Posterior cingulate gyrus (tissue), 11 donors: Measurements from ENCODE around the gene MYBPC2.

Experiments
- DNase-seq, 10 donors: peaks; one replicate each; pipeline versions ENCODE4 v3.0.0 to v3.0.0-alpha.2; 2020 to 2021; ENCODE audit warnings: mixed read lengths in 3 of 10
- intact Hi-C: fragments of 100-400 bp; cut with DNase I; formaldehyde crosslinking; loops from one replicate; pipeline ENCODE4 v1.15.1; 2023

Gene MYBPC2

DNA sequence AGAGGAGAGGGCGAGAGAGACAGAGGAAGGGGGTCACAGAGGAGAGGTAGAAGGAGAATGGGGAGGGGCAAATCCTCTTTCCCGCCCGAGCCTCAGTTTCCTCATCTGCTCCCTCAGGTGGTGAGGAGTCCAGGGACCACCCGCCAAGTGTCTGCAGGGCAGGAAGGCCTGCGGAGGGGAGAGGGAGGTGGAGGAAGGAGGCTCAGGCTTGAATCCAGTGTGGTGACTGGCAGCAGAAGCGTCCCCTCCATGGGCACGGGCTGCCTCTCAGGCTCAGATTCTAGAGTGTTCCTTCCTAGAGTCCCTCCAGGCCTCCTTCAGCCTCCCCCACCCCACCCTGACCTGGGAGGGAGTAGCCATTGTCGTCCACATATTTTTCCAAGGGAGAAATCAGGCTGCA lies 60.5 kb downstream of the MYBPC2 start:
- DNase-seq: peak in 3 of 10 donors; percentile 6 to 57 (median 35)
- intact Hi-C loops: loop anchor here (10.0 kb wide), 1 partner anchor 52 kb away; no protein-coding TSS in a partner anchor

DNA sequence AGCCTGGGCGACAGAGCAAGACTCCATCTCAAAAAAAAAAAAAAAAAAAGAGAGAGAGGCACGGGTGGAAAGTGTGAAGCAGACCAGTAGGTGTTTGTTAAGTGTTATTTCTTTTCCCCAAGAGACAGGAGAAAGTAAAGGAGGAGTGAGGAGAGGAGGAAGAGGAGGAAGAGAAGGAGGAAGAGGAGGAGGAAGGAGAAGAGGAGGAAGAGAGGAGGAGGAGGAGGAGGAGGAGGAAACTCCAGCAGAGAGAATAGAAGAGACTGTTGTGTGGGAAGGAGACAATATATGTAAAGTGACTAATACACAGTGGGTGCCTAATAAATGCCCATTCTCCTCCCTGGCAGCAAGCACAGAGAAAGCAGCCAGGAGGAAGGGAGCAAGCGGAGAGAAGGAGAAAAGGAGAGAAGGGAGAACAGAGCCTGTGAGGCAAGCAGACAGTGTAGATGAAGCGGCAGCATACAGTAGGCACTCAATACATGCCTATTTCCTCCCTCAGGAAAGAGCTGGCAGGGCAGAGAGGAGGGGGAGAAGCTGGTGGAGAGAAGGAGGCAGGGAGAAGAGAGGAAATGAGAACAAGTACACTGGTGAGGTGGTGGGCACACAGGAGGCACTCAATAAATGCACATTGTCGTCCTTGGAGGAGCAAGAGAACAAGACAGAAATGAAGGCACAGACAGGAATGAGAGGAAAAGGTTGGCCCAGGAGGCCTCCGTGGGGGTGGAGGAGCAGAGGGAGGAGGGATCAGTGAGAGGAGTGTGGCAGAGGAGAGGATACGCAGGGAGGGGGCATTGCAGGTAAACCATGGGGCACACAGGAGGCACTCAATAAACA lies 61.7 kb downstream of the MYBPC2 start:
- DNase-seq: peak in 2 of 10 donors; percentile 6 to 47
- intact Hi-C loops: loop anchor here (10.0 kb wide), 1 partner anchor 50 kb away; no protein-coding TSS in a partner anchor

DNA sequence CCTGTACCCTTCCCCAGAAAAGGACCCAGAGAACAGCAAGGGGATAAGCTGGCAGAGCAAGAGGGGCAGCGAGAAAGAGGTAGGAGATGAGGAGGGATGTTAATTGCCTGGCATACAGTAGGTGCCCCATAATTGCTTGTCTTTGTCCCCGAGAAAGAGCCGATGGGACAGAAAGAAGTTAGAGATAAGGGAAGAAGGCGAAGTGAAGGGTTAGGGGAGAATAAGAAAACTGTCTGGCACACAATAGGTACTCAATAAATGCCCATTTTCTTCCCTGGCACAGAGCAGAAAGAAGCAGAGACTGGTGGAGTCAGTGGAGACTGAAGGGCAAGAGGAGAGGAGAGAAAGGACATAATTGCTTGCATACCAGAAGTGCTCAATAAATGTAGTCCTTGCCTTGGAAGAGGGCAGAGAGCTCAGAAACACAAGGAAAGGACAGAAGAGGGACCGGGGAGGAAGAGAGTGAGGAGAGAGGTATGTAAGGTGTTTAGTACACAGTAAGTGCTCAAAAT lies 62.4 kb downstream of the MYBPC2 start:
- no peak for DNase-seq
- intact Hi-C loops: loop anchor here (10.0 kb wide), 1 partner anchor 50 kb away; no protein-coding TSS in a partner anchor

DNA sequence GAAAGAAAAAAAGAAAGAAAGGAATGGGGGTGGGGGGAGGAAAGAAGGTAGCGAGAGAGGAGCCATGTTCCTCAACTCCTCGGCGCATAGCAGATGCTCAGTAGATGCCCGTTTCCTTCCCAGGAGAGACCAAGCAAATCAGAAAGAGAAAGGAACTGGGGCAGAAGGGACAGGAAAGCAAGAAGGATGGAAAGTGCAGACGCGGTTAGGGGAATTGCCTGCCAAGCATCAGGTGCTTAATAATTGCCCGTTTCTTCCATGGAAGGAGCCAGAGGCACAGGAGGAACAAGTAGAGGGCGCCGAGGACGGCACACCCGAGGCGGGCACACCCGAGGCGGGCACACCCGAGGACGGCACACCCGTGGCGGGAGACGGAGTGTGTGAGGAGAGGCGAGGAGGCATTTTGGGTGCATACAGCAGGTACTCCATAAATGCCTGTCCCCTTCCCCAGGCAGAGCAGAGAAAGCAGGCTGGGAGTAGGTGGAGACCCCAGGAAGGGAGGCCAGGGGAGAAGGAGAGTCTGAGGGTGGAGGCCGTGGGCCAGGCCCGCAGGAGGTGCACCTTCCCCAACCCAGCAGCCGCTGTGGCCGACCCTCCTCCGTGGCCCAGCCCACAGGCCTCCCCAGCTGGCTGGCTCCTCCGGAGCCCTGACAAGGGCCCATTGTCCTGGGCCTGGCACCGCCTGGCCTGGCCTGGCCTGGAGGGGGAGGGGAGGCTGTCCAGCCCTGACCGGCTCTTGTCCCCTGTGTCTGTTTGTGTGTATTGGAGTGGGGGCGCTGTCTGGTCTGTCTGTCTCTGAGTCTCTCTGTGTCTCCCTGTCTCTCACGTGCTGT lies 63.7 kb downstream of the MYBPC2 start:
- peak; percentile 83 to 99 (median 90) for DNase-seq
- intact Hi-C loops: loop anchor here (10.0 kb wide), 1 partner anchor 48 kb away; no protein-coding TSS in a partner anchor

DNA sequence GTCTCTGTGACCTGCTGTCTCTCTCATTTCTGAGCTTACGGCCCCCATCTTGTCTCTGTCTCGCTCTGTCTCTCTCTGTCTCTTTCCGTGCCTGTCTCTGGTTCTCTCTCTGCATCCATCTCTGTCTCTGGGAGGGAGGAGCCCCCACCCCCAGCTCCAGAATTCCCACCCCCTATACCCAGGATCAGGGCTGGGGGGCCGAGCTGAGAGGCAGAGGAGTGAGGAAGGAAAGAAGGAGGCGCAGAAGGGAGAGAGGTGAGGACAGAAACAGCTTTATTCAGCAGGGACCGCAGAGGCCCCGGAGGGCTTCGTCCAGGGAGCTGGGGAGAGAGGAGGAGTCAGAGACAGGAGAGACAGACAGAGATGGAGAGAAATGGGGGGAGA lies 64.3 kb downstream of the MYBPC2 start:
- peak in 3 of 10 donors; percentile 4 to 80 (median 75) for DNase-seq
- intact Hi-C loops: loop anchor here (10.0 kb wide), 1 partner anchor 48 kb away; no protein-coding TSS in a partner anchor

DNA sequence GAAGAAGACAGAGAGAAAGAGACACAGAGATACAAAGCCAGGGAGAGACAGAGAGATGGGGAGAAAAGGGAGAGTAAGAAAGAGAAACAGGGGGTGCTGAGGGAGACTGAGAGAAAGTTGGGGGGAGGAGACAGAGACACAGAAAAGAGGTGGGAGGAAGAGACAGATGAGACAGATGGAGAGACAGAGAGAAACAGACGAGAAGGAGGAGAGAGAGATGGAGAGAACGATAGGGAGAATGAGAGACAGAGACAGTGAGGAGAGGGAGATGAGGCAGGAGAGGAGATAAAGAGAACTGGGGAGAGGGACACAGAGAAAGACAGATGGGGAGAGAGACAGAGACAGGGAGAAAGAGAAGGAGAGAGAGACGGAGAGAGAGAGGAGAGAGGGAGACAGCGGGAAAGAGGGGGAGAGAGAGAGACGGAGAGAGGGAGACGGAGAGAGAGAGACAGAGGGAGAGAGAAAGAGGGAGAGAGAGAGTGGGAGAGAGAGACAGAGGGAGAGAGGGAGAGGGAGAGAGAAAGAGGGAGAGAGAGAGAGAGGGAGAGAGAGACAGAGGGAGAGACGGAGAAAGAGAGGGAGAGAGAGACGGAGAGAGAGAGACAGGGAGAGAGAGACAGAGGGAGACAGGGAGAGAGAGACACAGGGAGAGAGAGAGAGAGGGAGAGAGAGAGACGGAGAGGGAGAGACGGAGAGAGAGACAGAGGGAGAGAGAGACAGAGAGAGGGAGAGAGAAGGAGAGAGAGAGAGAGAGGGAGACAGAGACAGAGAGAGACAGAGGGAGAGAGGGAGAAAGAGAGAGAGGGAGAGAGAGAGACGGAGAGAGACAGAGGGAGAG lies 65.7 kb downstream of the MYBPC2 start:
- DNase-seq: no peak
- intact Hi-C loops: loop anchor here (10.0 kb wide), 1 partner anchor 46 kb away; no protein-coding TSS in a partner anchor

DNA sequence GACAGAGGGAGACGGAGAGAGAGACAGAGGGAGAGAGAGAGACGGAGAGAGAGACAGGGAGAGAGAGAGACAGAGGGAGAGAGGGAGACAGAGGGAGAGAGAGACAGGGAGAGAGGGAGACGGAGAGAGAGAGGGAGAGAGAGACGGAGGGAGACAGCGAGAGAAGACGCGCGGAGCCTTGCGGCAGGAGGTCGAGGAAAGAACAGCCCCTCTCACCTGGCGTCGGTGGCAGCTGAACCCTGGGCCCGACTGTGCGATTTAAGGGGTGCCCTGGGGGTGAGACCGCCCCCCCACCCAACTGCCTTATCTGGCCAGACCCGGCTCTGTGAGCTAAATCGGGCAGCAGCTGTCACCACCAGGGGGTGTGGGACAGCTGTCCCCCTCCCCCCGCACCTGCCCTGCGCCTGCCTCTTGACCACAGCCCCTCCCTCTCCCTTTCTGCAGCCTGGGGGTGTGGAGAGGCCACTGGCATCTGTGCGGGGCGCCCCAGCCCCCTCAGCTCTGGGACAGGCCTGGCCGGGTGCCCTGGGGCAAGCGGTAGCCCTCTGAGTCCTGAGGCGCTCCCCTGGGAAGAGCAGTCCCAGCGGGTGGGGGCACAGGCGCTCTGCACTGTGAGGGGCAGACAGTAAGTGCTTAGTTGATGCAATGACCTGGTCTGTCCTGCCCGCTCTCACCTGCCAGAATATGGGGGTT lies 67.5 kb downstream of the MYBPC2 start:
- intact Hi-C loops: no loop called here

DNA sequence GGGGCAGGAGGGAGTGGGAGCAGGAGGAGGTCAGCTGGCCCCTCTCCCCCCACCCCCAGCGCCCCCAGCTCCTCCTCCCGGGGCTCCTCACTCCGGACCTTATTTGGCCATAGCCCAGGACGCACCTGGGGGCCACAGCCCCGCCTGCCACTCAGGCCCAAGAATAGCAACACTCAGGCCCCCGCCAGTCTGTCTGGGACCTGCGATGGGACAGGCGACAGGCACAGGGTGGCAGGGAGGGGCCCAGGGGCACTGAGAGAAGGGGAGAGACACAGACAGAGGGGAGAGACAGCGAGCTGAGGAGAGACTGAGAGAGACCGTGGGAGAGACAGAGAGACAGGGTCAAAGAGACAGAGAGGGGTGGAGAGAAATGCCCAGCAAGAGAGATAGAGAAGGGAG lies 68.1 kb downstream of the MYBPC2 start:
- DNase-seq: peak in 4 of 10 donors; percentile 4 to 74 (median 64)
- intact Hi-C loops: no loop called here

More for the DNA sequence above, 67.5 kb downstream of the MYBPC2 start:
- DNase-seq: peak in 5 of 10 donors; percentile 18 to 93 (median 67)

DNA sequence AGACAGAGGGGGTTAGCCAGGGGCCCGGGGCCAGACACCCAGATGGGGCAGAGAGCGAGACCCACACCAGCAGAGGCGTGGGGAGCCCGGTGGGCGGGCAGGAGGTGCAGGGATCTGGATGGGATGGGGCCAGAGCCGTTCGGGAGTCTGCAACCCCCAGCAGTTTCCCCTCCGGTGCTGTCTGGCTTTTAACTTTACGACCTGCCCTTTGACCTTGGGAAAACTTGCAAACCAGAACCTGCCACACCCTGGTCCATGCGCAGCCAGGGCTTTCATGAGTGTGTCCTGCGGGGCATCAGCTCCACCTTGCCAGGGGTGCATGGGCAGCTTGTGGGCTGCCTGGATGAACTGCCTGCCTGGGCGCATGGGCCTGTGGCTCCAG lies 68.5 kb downstream of the MYBPC2 start:
- intact Hi-C loops: no loop called here
- peak in 3 of 10 donors; percentile 16 to 78 (median 32) for DNase-seq

DNA sequence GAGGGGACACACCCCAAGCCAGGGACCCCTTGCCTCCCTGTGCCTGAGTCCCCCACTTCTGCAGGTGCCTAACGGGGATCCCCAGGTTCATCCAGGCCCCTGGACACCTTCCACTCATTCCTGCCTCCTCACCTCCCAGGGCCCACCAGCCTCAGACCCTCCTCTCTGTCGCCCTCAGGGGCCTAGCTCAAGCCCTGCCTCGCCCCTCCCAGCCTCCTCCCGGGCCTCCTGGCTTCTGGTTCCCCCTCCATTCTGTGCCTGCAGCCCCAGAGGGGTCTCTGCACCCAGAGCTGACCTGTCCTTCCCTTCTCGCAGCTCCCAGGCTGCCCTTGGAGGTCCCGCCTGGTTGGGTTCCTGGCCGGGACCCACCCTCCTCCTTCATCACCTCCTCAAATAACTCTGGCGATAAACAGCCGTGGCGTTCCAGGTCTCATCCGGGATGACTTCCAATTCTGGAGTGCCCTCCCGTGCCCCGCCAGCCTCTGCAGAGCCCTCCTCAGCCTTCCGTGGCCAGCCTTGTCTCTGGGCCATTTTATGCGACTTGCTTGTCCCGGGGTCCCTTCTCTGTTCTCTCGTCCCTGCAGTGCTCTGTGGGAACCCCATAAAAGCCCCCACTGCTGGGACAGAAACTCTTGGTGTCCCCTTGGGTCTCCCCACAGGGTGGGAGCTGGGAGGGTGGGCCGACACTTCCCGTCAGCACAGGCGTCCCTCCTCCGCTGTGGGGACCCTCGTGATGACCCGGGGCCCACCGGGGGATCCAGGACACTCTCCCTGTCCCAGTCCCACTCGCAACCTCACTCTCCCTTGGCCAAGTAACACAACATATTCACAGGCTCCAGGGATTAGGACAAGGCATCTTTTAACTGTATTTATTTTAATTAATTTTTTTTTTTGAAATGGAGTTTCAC lies 69.1 kb downstream of the MYBPC2 start:
- intact Hi-C loops: no loop called here
- DNase-seq: peak in 4 of 10 donors; percentile 16 to 77 (median 64)

DNA sequence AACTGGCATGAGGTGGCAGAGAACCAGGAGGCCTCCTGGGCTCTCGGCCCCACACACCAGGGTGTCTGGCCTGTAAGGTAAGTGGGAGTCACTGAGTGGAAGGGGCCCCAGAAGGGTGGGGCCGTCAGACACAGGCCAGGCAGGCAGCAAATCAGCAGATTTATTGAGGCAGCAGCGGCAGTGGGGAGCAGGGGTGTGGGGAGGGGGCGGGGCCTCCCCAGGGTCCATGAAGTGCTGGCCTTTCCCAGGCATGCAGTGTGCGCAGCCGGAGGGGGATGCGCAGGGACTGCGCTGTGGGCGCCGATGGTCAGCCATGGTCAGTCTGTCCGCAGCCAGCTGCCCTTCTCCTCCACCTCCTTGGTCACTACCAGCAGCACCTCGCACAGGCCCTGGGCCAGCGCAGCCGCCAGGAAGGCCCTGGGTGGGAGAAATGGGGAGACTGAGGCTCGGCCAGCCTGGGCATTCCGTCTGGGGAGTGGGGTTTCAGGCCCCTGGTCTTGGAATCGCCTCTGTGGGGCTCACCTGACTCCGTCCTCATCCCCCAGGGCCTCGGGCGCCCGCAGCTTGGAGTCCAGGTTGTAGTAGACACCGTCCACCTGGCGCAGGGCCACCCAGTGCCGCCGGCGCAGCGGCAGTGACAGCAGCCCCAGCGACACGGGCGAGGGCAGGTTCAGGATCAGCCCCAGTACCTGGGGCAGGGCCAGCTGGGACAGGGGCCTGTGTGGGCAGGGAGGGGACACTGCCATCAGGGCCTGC lies 73.3 kb downstream of the MYBPC2 start:
- DNase-seq: peak in 4 of 10 donors; percentile 20 to 83 (median 70)
- intact Hi-C loops: no loop called here

DNA sequence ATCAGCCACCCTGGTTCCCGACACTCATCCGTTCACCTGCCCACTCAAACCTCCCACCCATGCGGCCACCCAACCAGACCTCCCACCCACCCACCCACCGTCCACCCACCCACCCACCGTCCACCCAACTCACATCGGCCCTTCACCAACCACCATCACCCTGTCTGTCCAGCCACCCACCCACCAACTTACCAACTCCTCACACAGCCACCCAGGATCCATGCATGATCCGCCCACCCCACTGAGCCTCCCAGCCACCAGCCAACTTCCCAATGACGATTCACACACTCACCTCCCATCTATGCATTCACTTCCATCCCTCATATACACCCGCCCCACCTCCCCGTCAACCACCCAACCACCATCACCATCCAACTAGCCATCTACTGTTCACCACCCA lies 74.0 kb downstream of the MYBPC2 start:
- intact Hi-C loops: no loop called here
- peak in 2 of 10 donors; percentile 1 to 55 for DNase-seq

DNA sequence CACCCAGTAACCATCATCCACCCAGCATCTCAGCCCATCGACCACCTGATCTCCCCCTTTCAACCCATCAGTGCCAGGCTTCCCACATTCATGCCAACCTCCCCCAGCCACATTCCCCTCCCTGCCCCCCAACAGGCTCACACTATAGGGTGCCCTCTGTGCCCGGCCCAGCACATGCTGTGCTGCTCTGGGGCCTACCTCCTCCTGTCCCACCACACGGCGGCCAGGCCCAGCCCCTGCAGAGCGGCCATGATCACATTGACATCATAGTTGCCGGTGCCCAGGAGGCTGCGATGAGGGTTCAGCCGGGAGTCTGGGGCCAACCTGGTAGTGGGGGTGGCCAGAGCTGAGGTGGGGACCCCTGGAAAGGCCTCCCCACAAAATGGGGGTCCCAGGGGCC lies 74.7 kb downstream of the MYBPC2 start:
- peak in 4 of 10 donors; percentile 16 to 77 (median 34) for DNase-seq
- intact Hi-C loops: no loop called here

DNA sequence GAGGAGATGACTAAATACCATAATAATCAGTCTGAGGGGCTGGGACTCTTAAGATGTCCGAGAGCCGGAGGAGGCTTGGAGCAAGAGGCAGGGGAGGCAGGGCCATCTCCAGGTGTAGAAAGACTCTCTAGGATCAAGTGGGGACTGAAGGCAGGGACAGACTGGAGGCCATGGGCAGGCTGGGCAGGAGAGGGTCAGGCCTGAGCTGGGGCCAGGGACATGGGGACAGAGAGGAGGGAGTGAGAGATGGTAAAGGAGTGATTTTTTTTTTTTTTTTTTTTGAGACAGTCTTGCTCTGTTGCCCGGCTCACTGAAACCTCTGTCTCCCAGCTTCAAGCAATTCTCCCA lies 76.1 kb downstream of the MYBPC2 start:
- intact Hi-C loops: no loop called here

DNA sequence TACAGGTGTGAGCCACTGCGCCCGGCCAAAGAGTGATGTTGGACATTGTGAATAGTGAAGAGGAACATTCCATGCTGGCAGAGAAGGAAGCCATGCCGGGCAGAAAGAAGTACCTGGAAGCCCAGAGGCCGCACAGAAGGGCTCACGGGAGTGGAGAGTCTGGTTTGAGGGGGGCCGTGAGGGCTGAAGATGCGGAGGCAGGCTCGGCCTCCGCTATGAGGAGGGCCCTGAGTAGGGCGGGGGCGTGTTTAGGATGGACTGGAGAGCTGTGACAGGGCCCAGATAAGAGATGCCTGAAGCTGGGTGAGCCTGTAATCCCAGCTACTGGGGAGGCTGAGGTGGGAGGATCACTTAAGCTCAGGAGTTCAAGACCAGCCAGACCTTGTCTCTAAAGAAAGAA lies 76.7 kb downstream of the MYBPC2 start:
- DNase-seq: peak in 4 of 10 donors; percentile 22 to 64 (median 50)
- intact Hi-C loops: no loop called here

More for the DNA sequence above, 76.1 kb downstream of the MYBPC2 start:
- DNase-seq: peak in 3 of 10 donors; percentile 4 to 33 (median 26)

DNA sequence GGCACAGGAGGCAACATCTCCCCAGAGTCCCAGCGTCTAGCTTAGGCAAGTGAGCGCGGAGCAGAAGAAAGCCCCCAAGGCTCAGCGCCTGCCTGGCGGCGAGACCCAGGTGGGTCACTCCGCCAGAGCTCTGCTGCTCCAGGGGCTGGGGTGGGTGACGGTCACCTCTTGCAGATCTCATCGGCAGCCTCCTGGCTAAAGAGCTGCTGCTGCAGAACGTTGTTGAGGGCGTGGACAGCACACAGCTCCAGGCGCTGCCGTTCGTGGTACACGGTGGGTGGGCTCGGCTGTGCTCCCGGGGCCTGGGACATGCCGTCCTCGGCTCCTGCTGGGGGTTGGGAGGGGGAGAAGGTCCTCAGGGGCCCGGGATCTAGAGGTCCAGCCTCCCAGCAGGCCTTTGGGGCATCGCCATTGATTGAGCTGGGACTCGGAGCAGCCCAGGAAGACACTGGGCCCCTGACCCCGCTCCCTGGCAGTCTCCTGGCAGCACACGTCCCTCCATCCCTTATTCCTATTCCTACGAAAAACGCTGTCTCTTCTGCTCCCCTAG lies 77.5 kb downstream of the MYBPC2 start:
- intact Hi-C loops: loop anchor here (2.0 kb wide), 1 partner anchor 33 kb away; the partner anchor contains the start of genes EMC10 and GARIN5A
- DNase-seq: peak in 5 of 10 donors; percentile 18 to 91 (median 75)

DNA sequence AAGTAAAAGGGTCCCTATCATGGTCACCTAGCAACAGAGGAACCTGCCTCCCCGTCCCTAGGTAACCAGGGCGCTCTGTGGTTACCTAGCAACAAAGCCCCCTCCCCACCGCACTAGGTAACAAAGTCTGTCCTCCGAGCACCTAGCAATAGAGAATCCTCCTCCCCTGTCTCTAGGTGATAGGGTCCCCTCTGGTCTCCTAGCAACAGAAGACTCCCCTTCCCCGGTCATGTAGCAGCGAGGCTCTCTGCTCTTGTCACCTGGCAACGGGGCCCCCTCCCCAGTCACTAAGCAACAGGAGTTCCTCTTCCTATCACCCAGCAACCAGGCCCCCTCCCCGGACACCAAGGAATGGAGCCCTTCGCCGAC lies 78.0 kb downstream of the MYBPC2 start:
- intact Hi-C loops: loop anchor here (2.0 kb wide), 1 partner anchor 34 kb away; the partner anchor contains the start of genes EMC10 and GARIN5A

More for the DNA sequence above, 78.0 kb downstream of the MYBPC2 start:
- DNase-seq: no peak
